GM21717 (cell line): Measurements from ENCODE around the gene FAM72C.
"Not testable (repeated sequence)": the region's sequence is repeated elsewhere in the genome, so short reads cannot be mapped to it uniquely, and the experiment has no call there.

Source experiments
- ATAC-seq: cut with Tn5 transposase; IDR thresholded peaks from one replicate; pipeline ENCODE4 v1.9.1; 2021; ENCODE audit warnings: mild to moderate bottlenecking, moderate library complexity; ENCODE audit not compliant: unreplicated experiment

The FAM72C gene

GRCh38 chr1:143918552-143918951, 53.2 kb downstream of the FAM72C start:
- ATAC-seq: not testable (repeated sequence)

GRCh38 chr1:143913705-143914104, 58.1 kb downstream of the FAM72C start:
- ATAC-seq: not testable (repeated sequence)
